ENCODE results near the gene ABCB11. TPM values are rescaled to one million over a fixed set of nuclear protein-coding genes. Genes with fewer than 3 reads are reported as not detected.
"Not testable (repeated sequence)": the region's sequence is repeated elsewhere in the genome, so short reads cannot be mapped to it uniquely, and the experiment has no call there.

ABCB11 gene
- polyA plus RNA-seq, 6 donors from 2014 or later = 0.04 TPM; not detected in 5

GRCh38 chr2:169064199-169064598 is 33.1 kb upstream of the ABCB11 start:
- H3K27ac Mint-ChIP-seq; H3K4me3 Mint-ChIP-seq; ATAC-seq (ENCODE audit: low read depth in 2 of 2): not testable (repeated sequence)

GRCh38 chr2:169054575-169054974 is 23.5 kb upstream of the ABCB11 start:
- DNase-seq; ATAC-seq (ENCODE audit: low read depth in 2 of 2); H3K4me1 Mint-ChIP-seq; H3K27ac Mint-ChIP-seq; H3K4me3 Mint-ChIP-seq: not testable (repeated sequence)
- Mint-ChIP-seq H3K27me3 (peaks cover 0 to 11% (median 10%) of the 10 kb centered on the region in 3 donors), H3K9me3 (peaks cover 12 to 47% (median 28%) of the 10 kb centered on the region in 7 donors), H3K36me3 (peaks cover 12% of the 10 kb centered on the region in 2 donors)

More at GRCh38 chr2:169064199-169064598, 33.1 kb upstream of the ABCB11 start:
- H3K27me3 Mint-ChIP-seq, H3K9me3 Mint-ChIP-seq, DNase-seq, H3K36me3 Mint-ChIP-seq, H3K4me1 Mint-ChIP-seq: not testable (repeated sequence)

GRCh38 chr2:169050476-169051240 is 19.5 kb upstream of the ABCB11 start:
- Mint-ChIP-seq H3K4me1 (no peaks in the 10 kb centered on the region), H3K27me3 (peaks cover 0 to 11% (median 10%) of the 10 kb centered on the region in 3 donors), H3K9me3 (peaks cover 9 to 22% (median 14%) of the 10 kb centered on the region in 7 donors), H3K36me3 (peaks cover 12 to 16% of the 10 kb centered on the region in 2 donors), H3K4me3 (no peak overlapping the region), H3K27ac (no peak overlapping the region)
- no peak for ATAC-seq (ENCODE audit: low read depth in 2 of 2)
- DNase-seq = no peak

- Mint-ChIP-seq H3K27me3 (no peaks in the 10 kb centered on the region), H3K4me3 (no peak overlapping the region), H3K27ac (no peak overlapping the region), H3K4me1 (no peaks in the 10 kb centered on the region), H3K36me3 (peaks cover 0 to 10% of the 10 kb centered on the region in 2 donors), H3K9me3 (peaks cover 0 to 21% (median 7%) of the 10 kb centered on the region in 7 donors)
- DNase-seq = no peak
- no peak for ATAC-seq (ENCODE audit: low read depth in 2 of 2)
Measured at GRCh38 chr2:169049142-169049541, 18.0 kb upstream of the ABCB11 start.

GRCh38 chr2:169047256-169048250 is 16.4 kb upstream of the ABCB11 start:
- DNase-seq (no peak), ATAC-seq (ENCODE audit: low read depth in 2 of 2) (no peak)
- no peak overlapping the region for H3K4me3 Mint-ChIP-seq
- peak overlapping the region in 1 of 6 donors; percentile 31 for H3K27ac Mint-ChIP-seq
- H3K4me1 Mint-ChIP-seq = no peaks in the 10 kb centered on the region
- H3K36me3 Mint-ChIP-seq = peaks cover 8 to 10% of the 10 kb centered on the region in 2 donors
- H3K27me3 Mint-ChIP-seq = no peaks in the 10 kb centered on the region
- peaks cover 4 to 32% (median 16%) of the 10 kb centered on the region in 7 donors for H3K9me3 Mint-ChIP-seq

GRCh38 chr2:169046440-169047151 is 15.5 kb upstream of the ABCB11 start:
- no peak for ATAC-seq (ENCODE audit: low read depth in 2 of 2)
- Mint-ChIP-seq H3K9me3 (peaks cover 6 to 41% (median 25%) of the 10 kb centered on the region in 7 donors), H3K4me3 (no peak overlapping the region), H3K27ac (peak overlapping the region in 1 of 6 donors; percentile 68), H3K36me3 (peaks cover 10 to 18% of the 10 kb centered on the region in 2 donors), H3K4me1 (no peaks in the 10 kb centered on the region), H3K27me3 (no peaks in the 10 kb centered on the region)
- no peak for DNase-seq

- Mint-ChIP-seq H3K4me3 (no peak overlapping the region), H3K36me3 (peaks cover 10 to 18% of the 10 kb centered on the region in 2 donors), H3K27me3 (no peaks in the 10 kb centered on the region), H3K4me1 (peaks cover 5 to 11% (median 9%) of the 10 kb centered on the region in 3 donors), H3K27ac (no peak overlapping the region), H3K9me3 (peaks cover 6 to 44% (median 25%) of the 10 kb centered on the region in 7 donors)
- ATAC-seq (ENCODE audit: low read depth in 2 of 2) (no peak), DNase-seq (no peak)
Measured at GRCh38 chr2:169042856-169043255, 11.7 kb upstream of the ABCB11 start.

GRCh38 chr2:169041594-169041993 is 10.5 kb upstream of the ABCB11 start:
- H3K27ac Mint-ChIP-seq = no peak overlapping the region
- no peak for DNase-seq
- H3K27me3 Mint-ChIP-seq = no peaks in the 10 kb centered on the region
- peaks cover 5 to 12% (median 11%) of the 10 kb centered on the region in 3 donors for H3K4me1 Mint-ChIP-seq
- peaks cover 10 to 18% of the 10 kb centered on the region in 2 donors for H3K36me3 Mint-ChIP-seq
- H3K9me3 Mint-ChIP-seq = peaks cover 6 to 44% (median 25%) of the 10 kb centered on the region in 7 donors
- no peak overlapping the region for H3K4me3 Mint-ChIP-seq
- no peak for ATAC-seq (ENCODE audit: low read depth in 2 of 2)

- H3K4me1 Mint-ChIP-seq = peaks cover 5 to 12% (median 11%) of the 10 kb centered on the region in 3 donors
- H3K36me3 Mint-ChIP-seq = peaks cover 0 to 18% of the 10 kb centered on the region in 2 donors
- H3K4me3 Mint-ChIP-seq = peak overlapping the region in 1 of 8 donors; percentile 35
- peaks cover 6 to 34% (median 22%) of the 10 kb centered on the region in 7 donors for H3K9me3 Mint-ChIP-seq
- H3K27me3 Mint-ChIP-seq = no peaks in the 10 kb centered on the region
- DNase-seq (peak; percentile 2), ATAC-seq (ENCODE audit: low read depth in 2 of 2) (peak; percentile 37 to 49)
- H3K27ac Mint-ChIP-seq = peak overlapping the region in 2 of 6 donors; percentile 36 to 47
Measured at GRCh38 chr2:169039702-169040101, 8.6 kb upstream of the ABCB11 start.

GRCh38 chr2:169038338-169038757 is 7.2 kb upstream of the ABCB11 start:
- H3K4me3 Mint-ChIP-seq = no peak overlapping the region
- no peak for ATAC-seq (ENCODE audit: low read depth in 2 of 2)

GRCh38 chr2:169036736-169037440 is 5.8 kb upstream of the ABCB11 start:
- Mint-ChIP-seq H3K27ac (no peak overlapping the region), H3K36me3 (peaks cover 3 to 9% of the 10 kb centered on the region in 2 donors), H3K4me1 (peaks cover 5 to 12% (median 11%) of the 10 kb centered on the region in 3 donors), H3K4me3 (no peak overlapping the region), H3K9me3 (peaks cover 4 to 22% (median 11%) of the 10 kb centered on the region in 7 donors), H3K27me3 (no peaks in the 10 kb centered on the region)
- no peak for DNase-seq
- no peak for ATAC-seq (ENCODE audit: low read depth in 2 of 2)

More at GRCh38 chr2:169038338-169038757, 7.2 kb upstream of the ABCB11 start:
- Mint-ChIP-seq H3K36me3 (peaks cover under 1 to 15% of the 10 kb centered on the region in 2 donors), H3K9me3 (peaks cover 9 to 28% (median 17%) of the 10 kb centered on the region in 7 donors), H3K27me3 (no peaks in the 10 kb centered on the region), H3K4me1 (peaks cover 5 to 12% (median 11%) of the 10 kb centered on the region in 3 donors), H3K27ac (no peak overlapping the region)
- no peak for DNase-seq

GRCh38 chr2:169035887-169036286 is 4.8 kb upstream of the ABCB11 start:
- ATAC-seq (ENCODE audit: low read depth in 2 of 2) (no peak), DNase-seq (no peak)
- peaks cover 4 to 16% (median 11%) of the 10 kb centered on the region in 7 donors for H3K9me3 Mint-ChIP-seq
- no peaks in the 10 kb centered on the region for H3K27me3 Mint-ChIP-seq
- no peak overlapping the region for H3K27ac Mint-ChIP-seq
- H3K4me3 Mint-ChIP-seq = no peak overlapping the region
- H3K36me3 Mint-ChIP-seq = peaks cover 0 to 9% of the 10 kb centered on the region in 2 donors
- H3K4me1 Mint-ChIP-seq = peaks cover 5 to 12% (median 11%) of the 10 kb centered on the region in 3 donors
